Measurements from ENCODE around the gene ERBIN.
"Not testable (repeated sequence)": the region's sequence is repeated elsewhere in the genome, so short reads cannot be mapped to it uniquely, and the experiment has no call there.

Gene ERBIN

DNA sequence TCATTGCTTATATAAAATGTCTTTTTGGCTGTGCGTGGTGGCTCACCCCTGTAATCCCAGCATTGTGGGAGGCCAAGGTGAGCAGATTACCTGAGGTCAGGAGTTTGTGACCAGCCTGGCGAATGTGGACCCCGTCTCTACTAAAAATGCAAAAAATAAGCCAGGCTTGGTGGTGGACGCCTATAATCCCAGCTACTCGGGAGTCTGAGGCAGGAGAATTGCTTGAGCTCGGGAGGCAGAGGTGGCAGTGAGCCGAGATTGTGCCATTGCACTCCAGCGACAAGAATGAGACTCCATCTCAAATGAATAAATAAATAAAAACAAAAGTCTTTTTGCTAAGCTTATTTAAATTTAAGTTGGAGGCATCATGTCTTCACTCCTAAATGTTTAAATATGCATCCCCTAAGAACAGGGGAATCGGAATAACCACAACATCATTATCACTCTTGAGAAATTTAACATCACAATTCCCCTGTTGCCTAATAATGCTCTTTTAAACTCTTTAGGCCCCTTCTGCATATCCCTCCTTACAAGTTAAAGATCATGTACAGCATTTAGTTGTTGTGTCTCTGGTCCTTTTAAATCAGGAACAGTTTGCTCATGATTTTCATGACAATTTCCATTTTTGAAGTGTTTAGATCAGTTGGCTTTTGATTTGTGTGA, 72.8 kb downstream of the ERBIN start:
- no peak for DNase-seq

DNA sequence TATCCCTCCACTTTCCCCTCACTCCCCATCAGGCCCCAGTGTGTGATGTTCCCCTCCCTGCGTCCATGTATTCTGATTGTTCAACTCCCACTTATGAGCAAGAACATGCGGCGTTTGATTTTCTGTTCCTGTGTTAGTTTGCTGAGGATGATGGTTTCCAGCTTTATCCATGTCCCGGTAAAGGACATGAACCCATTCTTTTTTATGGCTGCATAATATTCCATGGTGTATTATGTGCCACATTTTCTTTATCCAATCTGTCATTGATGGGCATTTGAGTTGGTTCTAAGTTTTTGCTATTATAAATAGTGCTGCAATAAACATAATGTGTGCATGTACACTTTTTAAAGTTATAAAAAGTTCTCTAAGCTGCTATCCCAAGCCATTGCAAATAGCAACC, 75.6 kb downstream of the ERBIN start:
- no peak for DNase-seq

DNA sequence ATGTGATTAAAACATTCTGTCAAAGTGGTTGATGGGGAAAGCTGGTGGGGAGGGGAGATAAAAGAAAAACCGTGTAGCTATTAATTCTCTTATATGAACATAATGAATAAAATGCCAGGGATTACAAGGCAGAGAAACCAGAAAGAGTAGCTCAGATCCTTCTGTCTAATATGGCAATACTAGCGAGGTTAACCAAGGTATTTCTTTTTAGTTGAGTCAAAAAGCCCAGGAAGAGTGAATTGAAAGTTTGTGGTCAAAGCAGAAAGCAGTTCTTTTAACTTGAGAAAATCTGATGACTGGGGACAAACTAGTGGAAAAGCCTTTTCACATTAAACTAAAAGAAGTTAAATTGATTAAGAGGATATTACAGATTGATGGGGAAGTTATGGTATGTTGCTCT, 76.0 kb downstream of the ERBIN start:
- no peak for DNase-seq

DNA sequence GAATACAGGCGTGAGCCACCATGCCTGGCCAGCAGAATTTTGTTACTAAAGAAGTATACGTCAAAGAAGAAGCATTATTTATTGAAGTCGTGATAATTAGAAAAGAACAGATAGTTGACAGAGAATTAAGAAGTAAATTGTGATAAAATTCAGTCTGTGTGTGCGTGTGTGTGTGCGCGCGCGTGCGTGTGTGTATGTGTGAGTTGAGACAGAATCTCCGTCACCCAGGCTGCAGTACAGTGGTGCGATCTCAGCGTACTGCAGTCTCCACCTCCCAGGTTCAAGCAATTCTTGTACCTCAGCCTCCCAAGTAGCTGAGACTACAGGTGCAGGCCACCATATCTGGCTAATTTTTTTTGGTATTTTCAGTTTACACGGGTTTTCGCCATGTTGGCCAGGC, 77.8 kb downstream of the ERBIN start:
- DNase-seq: no peak

DNA sequence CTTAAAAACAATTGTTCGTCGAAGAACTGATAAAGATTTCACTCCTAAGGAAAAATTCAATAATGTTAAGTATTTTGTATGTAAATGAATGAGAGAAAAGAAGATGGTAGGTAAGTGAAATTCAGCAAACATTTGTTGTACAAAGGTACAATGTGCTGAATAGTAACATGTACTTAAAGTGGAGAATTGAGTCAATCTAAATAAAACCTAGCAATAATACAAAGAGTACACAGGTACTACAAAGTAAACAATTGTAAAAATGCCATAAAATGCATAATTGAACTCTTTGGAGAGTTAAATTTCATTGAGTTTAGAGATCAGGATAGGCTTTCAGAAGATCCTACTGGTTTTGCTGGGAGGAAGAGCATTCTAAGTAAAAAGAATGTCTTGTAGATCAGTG, 82.9 kb downstream of the ERBIN start:
- no peak for DNase-seq

DNA sequence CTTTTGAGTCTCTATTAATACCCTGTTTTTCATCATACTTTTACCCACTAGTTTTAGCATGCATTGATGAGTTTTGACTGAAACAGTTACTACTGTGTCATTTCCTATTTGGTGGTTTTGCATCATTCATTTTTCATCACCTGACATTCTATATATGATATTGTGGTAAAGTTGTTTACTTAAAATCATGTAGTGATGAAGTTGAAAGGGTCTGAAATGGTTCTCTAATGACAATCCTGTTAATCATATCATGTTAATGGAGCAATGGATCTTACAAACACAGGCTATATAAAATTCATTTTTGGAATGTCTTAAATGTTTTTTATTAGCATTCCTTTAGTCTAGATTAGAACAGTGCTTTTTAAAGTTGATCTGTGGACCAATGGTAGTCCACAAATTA, 84.1 kb downstream of the ERBIN start:
- no peak for DNase-seq

DNA sequence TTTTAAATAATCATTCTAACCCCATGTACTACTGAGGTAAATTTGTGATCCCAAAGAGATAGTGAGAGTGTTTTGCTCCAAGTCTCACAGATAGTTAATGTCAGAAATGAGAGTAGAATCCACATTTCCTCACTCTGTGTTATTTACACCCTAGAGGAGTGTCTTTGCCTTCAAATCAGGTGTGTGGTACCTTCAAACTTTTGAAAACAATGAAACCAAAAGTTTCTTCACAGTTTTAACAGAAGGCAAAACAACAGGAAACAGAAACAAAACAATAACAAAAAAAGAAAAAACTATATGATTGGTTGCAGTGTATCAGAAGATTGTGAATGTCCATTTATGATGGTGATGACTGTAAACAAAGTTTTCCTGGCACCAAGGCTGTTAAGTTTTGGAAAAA, 85.9 kb downstream of the ERBIN start:
- no peak for DNase-seq

DNA sequence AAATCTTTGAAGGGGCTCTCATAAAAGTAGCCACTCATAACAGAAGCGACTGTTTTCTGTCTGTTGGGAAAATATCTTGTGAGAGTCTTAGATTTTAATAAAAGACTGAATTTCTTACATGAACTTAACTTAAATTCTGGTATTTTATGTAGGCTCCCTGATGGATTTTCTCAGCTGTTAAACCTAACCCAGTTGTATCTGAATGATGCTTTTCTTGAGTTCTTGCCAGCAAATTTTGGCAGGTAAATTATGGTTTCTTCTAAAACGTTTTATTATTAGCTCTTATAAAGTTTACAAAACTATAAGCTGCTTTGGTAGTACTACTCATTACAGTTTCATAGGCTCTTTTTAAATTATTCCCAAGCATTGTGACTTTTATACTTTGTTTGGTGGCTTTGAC, 87.0 kb downstream of the ERBIN start:
- no peak for DNase-seq

DNA sequence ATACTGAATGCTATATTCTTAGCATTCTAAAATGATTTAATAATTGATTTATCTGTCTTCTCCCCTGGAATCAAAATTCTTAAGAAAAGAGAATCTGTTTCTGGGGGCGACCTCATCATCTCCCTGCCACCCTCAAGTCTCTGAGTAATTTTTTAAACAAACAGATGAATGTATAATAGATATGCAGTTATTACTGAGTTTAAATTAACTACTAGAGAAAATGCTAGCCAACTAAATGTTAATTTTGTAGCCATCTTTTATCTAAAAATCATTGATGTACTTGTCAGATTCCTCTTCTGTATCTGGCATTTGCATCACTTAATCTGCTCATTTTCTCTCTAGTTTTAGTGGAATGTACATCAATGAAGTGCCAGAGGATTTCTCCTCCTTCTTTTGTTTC, 87.5 kb downstream of the ERBIN start:
- no peak for DNase-seq

DNA sequence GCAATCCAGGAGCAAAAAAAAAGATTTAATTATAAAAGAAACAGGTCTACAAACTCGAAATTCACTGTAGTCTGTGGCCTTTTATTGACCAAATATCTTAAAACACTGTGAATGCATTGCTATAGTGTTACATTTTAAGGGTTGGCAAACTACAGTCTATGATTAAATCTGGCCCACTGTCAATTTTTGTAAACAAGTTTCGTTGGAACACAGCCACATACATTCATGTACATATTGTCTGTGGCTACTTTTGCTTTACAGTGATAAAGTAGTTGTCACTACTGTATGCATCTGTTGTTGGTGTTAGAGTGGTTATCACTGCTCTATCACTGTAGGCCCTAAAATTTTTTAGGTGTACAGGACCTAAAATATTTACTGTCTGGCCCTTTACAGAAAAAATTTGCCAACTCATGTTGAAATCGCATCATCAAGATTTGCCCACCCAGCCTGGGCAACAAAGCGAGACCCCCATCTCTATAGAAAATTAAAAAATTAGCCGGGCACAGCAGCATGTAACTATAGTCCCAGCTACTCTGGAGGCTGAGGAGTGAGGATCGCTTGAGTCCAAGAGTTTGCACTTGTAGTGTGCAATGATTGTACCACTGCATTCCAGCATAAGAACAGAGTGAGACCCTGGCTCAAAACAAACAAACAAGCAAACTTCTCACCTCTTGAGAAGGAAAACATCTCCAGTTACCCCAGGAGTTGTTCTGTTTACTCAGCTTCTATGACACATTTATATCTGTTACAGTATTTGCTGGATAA, 89.0 kb downstream of the ERBIN start:
- DNase-seq: no peak

DNA sequence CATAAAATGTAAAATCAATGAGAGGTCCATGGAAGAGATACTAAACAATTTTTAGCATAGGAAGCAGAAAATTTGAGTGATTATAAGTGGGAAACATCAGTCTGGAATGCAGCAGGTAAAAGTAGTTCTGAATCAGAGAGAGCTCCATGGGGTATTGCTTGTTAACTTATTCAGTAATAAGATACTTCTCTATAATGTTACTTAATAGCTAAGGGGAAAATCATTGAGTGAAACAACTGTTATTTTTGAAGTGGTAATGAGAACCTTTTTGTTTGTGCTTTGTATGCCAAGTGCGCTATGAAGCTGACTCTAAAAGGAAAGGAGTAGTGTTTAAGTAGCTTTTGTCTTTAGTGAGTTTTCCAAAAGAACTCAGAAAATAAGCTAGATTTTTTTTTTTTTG, 95.2 kb downstream of the ERBIN start:
- no peak for DNase-seq

DNA sequence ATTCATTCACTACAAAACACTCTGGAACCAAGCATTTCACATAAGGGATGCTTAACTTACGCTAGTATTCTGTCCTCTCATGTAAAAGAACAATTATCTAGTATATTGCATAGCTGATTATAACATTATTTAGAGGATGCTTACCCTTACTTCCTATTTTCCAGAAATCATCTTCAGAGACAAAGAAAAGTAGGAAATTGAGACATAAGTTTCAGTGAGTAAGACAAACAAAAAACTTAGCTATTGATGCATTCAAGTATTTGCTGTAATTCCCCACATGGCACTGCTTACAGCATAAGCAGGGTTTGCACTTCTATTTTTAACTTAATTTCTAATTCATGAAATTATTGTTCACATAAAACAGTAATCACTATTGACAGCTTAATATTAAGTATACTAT, 112.9 kb downstream of the ERBIN start:
- no peak for DNase-seq

DNA sequence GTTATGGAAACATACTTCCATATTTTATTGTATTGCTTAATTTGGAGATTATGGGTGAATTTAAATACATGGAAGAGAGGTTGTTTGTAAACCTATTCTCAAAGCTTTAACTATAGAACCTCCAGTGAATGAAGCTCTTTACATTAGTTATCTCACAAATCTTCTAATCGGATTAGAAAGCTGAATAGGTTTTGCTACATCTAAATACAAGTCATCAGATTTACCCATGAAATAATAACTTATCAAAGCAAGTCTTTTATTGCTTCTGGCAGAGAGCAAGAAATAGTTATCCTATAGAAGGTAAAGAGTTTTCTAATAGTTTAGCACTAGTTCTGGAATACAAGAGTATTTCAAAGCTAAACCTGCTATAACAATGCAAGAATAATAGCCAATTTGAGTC, 113.3 kb downstream of the ERBIN start:
- no peak for DNase-seq

DNA sequence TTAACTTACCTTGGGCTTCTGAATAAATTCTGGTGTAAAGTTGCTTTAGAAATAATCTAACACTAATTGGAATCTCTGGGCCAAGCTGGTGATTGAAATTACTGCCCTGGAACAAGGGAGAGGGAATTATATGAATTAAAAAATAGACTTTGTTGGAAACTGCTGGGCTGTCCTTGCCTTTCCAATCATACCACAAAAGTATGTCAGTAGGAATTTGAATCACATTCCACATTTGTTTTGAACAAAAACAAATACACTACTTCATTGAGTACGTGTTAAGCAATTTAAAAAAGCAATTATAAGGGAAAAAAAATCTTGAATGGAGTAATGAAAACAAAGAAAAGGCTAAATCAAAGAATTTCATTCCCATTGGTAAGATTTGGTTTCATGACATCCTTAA, 115.3 kb downstream of the ERBIN start:
- no peak for DNase-seq

DNA sequence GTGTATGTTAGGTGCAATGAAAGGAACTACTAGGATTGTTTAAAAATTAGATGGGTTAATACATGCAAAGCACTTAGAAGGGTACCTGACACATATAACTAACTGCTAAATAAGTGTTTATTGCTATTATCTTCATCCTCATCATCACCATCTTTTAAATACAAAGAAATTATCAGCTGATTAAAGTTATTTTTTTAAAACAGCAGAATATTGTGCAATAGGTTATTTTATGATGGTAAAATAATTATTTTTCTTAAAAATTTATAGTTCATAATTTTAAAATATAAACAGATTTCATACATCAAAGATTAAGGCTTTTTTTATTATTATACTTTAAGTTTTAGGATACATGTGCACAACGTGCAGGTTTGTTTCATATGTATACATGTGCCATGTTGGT, 130.9 kb downstream of the ERBIN start:
- no peak for DNase-seq

DNA sequence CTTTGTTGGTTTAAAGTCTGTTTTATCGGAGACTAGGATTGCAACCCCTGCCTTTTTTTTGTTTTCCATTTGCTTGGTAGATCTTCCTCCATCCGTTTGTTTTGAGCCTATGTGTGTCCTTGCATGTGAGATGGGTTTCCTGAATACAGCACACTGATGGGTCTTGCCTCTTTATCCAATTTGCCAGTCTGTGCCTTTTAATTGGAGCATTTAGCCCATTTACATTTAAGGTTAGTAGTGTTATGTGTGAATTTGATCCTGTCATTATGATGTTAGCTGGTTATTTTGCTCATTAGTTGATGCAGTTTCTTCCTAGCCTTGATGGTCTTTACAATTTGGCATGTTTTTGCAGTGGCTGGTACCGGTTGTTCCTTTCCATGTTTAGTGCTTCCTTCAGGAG, 134.9 kb downstream of the ERBIN start:
- DNase-seq: not testable (repeated sequence)

DNA sequence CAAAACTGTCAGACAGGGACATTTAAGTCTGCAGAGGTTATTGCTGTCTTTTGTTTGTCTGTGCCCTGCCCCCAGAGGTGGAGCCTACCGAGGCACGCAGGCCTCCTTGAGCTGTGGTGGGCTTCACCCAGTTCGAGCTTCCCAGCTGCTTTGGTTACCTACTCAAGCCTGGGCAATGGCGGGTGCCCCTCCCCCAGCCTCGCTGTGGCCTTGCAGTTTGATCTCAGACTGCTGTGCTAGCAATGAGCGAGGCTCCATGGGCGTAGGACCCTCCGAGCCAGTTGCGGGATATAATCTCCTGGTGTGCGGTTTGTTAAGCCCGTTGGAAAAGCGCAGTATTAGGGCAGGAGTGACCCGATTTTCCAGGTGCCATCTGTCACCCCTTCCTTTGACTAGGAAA, 136.7 kb downstream of the ERBIN start:
- not testable (repeated sequence) for DNase-seq

DNA sequence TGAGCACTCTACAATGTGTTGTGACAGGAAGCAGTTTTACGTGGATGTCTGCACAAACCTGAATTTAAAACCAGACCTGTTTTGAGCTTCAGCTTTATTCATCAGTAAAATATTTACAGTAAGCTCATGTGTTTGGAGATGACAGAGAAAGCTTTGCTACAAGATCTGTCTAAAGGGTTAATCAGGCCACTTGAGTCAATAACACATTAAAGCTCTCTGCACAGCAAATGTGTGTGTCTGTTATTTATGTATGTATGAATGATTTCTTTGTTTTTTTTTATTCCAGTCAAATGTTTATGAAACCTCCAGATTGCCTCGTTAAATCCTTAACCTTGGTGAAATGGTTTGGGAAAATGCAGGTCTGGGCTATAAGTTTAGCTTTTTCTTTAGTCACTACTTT, 140.5 kb downstream of the ERBIN start:
- DNase-seq: no peak

DNA sequence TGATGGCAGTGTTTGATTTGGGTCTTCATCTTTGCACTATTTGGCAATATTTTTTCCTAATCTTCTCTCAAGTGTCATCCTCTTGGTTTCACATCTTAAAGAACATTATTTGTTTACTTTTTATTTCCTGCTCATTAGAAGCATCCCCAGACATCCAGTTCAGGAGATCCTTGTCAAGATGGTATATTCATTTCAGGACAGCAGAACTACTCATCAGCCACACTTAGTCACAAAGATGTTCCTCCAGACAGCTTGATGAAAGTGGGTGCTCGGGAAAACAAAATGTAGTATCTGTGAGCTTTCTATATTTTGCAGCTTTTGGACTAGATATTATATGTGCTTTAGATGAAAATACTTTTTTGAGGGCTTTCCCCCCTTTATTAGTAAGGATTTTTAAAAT, 145.7 kb downstream of the ERBIN start:
- DNase-seq: no peak

DNA sequence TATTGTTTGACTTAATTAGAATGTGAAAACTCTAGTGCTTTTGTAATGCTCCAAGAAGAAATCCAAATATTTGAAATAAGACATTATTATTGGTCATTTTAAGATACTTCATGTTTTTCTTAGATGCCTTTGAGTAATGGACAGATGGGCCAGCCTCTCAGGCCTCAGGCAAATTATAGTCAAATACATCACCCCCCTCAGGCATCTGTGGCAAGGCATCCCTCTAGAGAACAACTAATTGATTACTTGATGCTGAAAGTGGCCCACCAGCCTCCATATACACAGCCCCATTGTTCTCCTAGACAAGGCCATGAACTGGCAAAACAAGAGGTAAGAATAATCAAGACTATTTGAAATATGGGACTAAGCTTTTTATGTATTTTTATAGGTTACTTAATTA, 148.5 kb downstream of the ERBIN start:
- DNase-seq: no peak

DNA sequence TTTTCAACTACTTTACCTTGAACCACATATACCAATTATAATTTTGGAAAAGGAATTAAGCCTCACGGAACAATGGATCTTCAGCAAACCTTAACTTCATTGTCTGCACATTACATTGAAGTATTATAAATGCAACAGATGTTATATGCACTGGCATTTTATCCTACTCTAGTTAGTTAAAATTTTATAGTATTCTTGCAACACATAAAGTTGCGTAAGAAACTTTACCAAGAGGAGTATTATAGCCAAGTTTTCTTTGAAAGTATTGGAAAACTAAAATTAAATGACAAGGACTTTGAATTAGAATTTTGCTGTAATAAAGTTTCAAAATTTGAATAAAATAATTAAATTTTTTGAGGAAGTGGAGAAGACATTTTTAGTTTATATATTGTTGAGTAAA, 154.3 kb downstream of the ERBIN start:
- no peak for DNase-seq

DNA sequence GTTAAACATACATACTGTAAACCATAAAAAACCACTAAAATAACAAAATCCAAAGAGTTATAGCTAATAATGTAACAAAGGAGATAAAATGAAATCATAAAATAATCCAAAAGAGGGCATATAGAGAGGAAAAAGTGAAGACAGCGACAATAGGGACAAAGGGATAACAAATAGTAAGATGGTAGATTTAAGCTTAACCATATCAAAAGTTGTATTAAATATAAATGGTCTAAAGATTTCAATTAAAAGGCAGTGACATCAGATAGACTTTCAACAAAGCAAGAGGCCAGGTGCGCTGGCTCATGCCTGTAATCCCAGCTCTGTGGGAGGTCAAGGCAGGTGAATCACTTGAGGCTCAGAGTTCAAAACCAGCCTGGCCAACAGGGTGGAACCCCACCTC, 163.0 kb downstream of the ERBIN start:
- no peak for DNase-seq

DNA sequence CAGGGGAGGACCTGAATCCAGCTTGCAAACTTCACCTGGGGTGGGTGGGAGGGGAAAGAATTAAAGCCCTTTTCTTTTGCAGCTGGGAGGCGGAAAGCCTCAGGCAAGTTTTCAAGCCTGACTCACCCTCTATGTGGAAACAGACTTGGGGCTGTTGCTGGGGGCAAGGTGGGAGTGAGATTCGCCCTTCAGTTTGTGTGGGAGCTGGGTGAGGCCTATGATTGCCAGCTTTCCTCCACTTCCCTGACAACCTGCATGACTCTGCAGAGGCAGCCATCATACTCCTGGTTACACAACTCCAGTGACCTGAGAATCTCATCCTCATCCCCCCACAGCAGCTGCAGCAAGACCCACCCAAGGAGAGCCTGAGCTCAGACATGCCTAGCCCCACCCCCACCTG, 174.5 kb downstream of the ERBIN start:
- no peak for DNase-seq

DNA sequence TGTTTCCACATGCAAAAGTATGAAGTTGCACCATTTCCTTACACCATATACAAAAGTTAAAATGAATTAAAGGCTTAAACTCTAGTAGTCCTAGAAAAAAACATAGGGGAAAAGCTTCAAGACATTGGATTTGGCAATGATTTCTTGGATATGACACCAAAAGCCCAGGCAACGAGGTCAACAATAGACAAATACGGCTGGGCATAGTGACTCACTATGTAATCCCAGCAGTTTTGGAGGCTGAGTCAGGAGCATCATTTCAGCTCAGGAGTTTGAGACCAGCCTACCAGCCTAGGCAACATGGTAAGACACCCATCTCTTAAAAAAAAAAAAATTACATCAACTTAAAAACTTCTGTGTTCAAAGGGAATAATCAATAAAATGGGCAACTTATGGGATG, 186.8 kb downstream of the ERBIN start:
- DNase-seq: no peak
